ENCODE measurements around the gene GAS7.

GAS7 gene

GRCh38 chr17:10162096-10162495 is 36.3 kb downstream of the GAS7 start:
- no peaks in the 10 kb centered on the region for H3K27me3 ChIP-seq (ENCODE audit: insufficient read depth, low read length)
- H4K20me1 ChIP-seq (ENCODE audit: insufficient read depth, low read length), result no peaks in the 10 kb centered on the region
- H3K9me3 ChIP-seq (ENCODE audit: low read length), result no peaks in the 10 kb centered on the region
- no peak overlapping the region for H3K4me2 ChIP-seq (ENCODE audit: low read length)
- no peaks in the 10 kb centered on the region for H3K4me1 ChIP-seq (ENCODE audit: insufficient read depth, low read length, severe bottlenecking)
- no peak for TF ChIP-seq EZH2 (IDR thresholded peaks at IDR 0.05; ENCODE audit: borderline replicate concordance, low read length)
- no peak for TF ChIP-seq CTCF (IDR thresholded peaks at IDR 0.05; ENCODE audit: low read length)
- no peaks in the 10 kb centered on the region for H3F3A ChIP-seq (ENCODE audit: insufficient read depth, low read length)
- H3K4me3 ChIP-seq (ENCODE audit: low read depth, low read length, poor library complexity, severe bottlenecking), result no peak overlapping the region
- no peaks in the 10 kb centered on the region for H3K36me3 ChIP-seq (ENCODE audit: insufficient read depth, low read length)
- H3K79me2 ChIP-seq (ENCODE audit: insufficient read depth, low read length), result no peaks in the 10 kb centered on the region
- H3K9ac ChIP-seq (ENCODE audit: low read length), result no peak overlapping the region
- no peaks in the 10 kb centered on the region for H3K9me2 ChIP-seq (ENCODE audit: low read depth, low read length)
- H3K27ac ChIP-seq (ENCODE audit: low read depth, low read length, poor library complexity, severe bottlenecking), result no peak overlapping the region
- H2AFZ ChIP-seq (ENCODE audit: low read length), result no peak overlapping the region

GRCh38 chr17:10161386-10161785 is 37.0 kb downstream of the GAS7 start:
- H3K4me3 ChIP-seq (ENCODE audit: low read depth, low read length, poor library complexity, severe bottlenecking), result no peak overlapping the region
- H3K9ac ChIP-seq (ENCODE audit: low read length), result no peak overlapping the region
- H2AFZ ChIP-seq (ENCODE audit: low read length), result no peak overlapping the region
- no peaks in the 10 kb centered on the region for H3K36me3 ChIP-seq (ENCODE audit: insufficient read depth, low read length)
- no peak for TF ChIP-seq EZH2 (IDR thresholded peaks at IDR 0.05; ENCODE audit: borderline replicate concordance, low read length)
- TF ChIP-seq CTCF (IDR thresholded peaks at IDR 0.05; ENCODE audit: low read length), result no peak
- no peak overlapping the region for H3K4me2 ChIP-seq (ENCODE audit: low read length)
- H3K79me2 ChIP-seq (ENCODE audit: insufficient read depth, low read length), result no peaks in the 10 kb centered on the region
- H4K20me1 ChIP-seq (ENCODE audit: insufficient read depth, low read length), result no peaks in the 10 kb centered on the region
- no peaks in the 10 kb centered on the region for H3K9me2 ChIP-seq (ENCODE audit: low read depth, low read length)
- no peak overlapping the region for H3K27ac ChIP-seq (ENCODE audit: low read depth, low read length, poor library complexity, severe bottlenecking)
- H3K9me3 ChIP-seq (ENCODE audit: low read length), result no peaks in the 10 kb centered on the region
- no peaks in the 10 kb centered on the region for H3K27me3 ChIP-seq (ENCODE audit: insufficient read depth, low read length)
- H3F3A ChIP-seq (ENCODE audit: insufficient read depth, low read length), result no peaks in the 10 kb centered on the region
- H3K4me1 ChIP-seq (ENCODE audit: insufficient read depth, low read length, severe bottlenecking), result no peaks in the 10 kb centered on the region

GRCh38 chr17:10156948-10157607 is 41.3 kb downstream of the GAS7 start:
- H3K9me2 ChIP-seq (ENCODE audit: low read depth, low read length), result no peaks in the 10 kb centered on the region
- no peak overlapping the region for H3K9ac ChIP-seq (ENCODE audit: low read length)
- no peaks in the 10 kb centered on the region for H3K9me3 ChIP-seq (ENCODE audit: low read length)
- no peaks in the 10 kb centered on the region for H4K20me1 ChIP-seq (ENCODE audit: insufficient read depth, low read length)
- no peaks in the 10 kb centered on the region for H3K79me2 ChIP-seq (ENCODE audit: insufficient read depth, low read length)
- no peak overlapping the region for H3K27ac ChIP-seq (ENCODE audit: low read depth, low read length, poor library complexity, severe bottlenecking)
- H3K4me1 ChIP-seq (ENCODE audit: insufficient read depth, low read length, severe bottlenecking), result no peaks in the 10 kb centered on the region
- H2AFZ ChIP-seq (ENCODE audit: low read length), result no peak overlapping the region
- no peak overlapping the region for H3K4me3 ChIP-seq (ENCODE audit: low read depth, low read length, poor library complexity, severe bottlenecking)
- H3K4me2 ChIP-seq (ENCODE audit: low read length), result no peak overlapping the region
- TF ChIP-seq EZH2 (IDR thresholded peaks at IDR 0.05; ENCODE audit: borderline replicate concordance, low read length), result no peak
- no peak for TF ChIP-seq CTCF (IDR thresholded peaks at IDR 0.05; ENCODE audit: low read length)
- no peaks in the 10 kb centered on the region for H3K27me3 ChIP-seq (ENCODE audit: insufficient read depth, low read length)
- no peaks in the 10 kb centered on the region for H3K36me3 ChIP-seq (ENCODE audit: insufficient read depth, low read length)
- no peaks in the 10 kb centered on the region for H3F3A ChIP-seq (ENCODE audit: insufficient read depth, low read length)
